HG03064 (cell line): ENCODE results near the gene NPFF.

Experiments used
- ATAC-seq: cut with Tn5 transposase; IDR thresholded peaks from one replicate; pipeline ENCODE4 v1.9.1; 2021; ENCODE audit warnings: low read depth; ENCODE audit not compliant: unreplicated experiment

NPFF gene

DNA sequence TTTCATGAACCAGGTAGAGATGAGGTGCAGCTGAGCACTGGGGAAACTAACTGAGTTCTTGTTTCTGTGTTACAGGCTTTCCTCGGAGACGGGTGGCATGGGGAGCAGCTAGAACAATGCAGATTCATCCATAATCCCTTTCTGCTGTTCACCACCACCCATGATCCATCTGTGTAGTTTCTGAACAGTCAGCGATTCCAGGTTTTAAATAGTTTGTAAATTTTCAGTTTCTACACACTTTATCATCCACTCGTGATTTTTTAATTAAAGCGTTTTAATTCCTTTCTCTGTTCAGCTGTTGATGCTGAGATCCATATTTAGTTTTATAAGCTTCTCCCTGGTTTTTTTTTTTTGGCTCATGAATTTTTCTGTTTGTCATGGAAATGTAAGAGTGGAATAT lies 28.0 kb downstream of the NPFF start:
- ATAC-seq = no peak

- no peak for ATAC-seq
Measured at GRCh38 chr12:53478865-53479264, 28.4 kb downstream of the NPFF start.

DNA sequence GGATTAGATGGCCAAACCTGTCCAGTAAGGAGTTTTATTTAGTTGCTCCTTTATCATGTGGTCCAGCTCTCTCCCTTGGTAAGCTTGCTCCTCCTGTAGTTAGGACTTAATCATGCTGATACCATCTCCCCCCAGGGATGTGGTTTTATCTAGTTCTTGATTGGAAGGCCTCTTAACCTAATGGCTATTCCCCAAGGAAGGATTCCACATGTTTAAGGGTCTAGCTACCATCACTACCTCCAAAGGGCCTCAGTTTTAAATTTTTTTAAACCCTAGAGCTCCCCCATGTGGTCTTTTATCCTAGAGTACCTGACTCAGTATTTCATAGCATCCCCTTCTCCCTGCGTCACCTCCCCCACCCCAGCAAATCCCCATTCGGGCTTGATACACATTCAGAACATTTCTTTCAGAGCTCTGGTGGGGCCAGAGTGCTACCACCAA lies 30.5 kb downstream of the NPFF start:
- ATAC-seq = no peak

GRCh38 chr12:53474819-53475218 lies 32.5 kb downstream of the NPFF start:
- no peak for ATAC-seq

- no peak for ATAC-seq
Measured at GRCh38 chr12:53474077-53474476, 33.2 kb downstream of the NPFF start.

DNA sequence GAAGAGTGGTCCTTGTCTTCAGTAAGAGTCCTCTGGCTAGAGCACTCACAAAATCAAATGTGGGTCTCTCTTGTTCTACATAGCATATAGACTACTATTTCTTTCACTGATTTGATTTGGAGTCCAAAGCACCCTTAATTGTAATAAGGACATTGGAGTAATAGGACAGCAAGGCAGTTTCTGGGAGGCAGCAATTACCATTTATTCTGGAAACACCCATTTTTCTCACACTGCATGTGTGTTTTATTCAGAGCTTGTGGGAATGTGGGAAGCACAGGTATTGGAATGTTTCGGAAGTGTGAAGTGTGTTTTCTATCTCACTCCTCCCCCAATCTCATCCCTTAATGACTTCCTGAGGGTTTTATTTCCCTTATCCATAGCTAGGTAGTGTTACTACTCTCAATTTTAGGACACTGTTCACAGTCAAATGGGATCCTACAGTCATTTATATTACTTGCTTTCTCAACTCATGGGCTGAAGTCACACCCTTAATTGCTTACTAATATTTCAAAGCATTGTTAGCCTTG lies 35.2 kb downstream of the NPFF start:
- ATAC-seq = no peak

- no peak for ATAC-seq
Measured at GRCh38 chr12:53468282-53468681, 39.0 kb downstream of the NPFF start.

DNA sequence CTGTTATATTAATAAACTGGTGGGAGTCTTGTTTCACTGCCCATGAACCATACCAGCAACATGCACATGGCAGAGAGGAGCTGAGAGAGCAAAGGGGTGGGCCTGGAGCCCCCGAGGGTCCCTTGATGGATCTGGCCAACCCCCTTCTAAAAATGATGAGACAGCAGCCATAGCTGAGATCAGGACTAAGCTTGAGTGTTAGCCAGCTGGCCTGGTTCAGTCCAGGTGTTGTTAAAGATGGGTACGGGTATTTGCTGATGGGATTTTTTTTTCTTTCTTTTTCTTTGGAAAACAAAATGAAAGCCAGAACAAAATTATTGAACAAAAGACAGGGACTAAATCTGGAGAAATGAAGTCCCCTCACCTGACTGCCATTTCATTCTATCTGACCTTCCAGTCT lies 39.4 kb downstream of the NPFF start:
- ATAC-seq = no peak

DNA sequence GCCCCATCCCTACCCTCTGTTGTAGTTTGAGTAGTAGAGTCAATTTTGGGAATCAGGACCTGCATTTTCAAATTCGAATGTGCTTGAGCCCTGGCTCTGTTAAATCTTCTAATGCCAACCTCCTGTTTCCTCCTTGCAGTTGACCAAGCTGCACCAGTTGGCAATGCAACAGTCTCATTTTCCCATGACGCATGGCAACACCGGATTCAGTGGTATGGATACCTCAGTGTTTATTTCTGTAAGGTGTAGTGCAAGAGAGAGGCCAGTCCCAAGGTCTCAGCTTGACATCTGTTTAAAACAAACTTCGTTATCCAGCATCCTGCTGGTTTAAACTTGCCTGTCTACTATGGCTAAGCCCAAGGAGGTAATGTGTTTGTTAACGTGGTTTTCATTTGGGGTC lies 40.2 kb downstream of the NPFF start:
- no peak for ATAC-seq

DNA sequence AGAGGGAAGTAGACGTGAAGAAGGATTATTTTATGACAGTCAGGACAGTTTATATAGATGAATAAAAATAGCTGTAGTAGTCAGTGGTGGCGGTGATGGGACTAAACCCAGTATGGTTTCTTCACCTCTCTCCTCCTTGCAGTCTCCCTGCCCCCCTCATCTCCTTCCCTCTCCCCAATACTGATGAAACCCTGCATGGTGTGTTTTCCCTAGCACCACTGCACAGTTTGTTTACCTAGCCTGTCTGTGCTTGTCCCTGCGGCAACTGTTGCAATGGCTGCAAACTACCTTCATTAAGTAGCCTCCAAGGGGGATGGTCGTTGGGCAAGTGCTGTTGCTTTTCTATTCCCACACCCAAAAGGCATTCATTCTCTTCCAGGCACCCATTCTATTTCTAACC lies 40.6 kb downstream of the NPFF start:
- ATAC-seq = no peak

DNA sequence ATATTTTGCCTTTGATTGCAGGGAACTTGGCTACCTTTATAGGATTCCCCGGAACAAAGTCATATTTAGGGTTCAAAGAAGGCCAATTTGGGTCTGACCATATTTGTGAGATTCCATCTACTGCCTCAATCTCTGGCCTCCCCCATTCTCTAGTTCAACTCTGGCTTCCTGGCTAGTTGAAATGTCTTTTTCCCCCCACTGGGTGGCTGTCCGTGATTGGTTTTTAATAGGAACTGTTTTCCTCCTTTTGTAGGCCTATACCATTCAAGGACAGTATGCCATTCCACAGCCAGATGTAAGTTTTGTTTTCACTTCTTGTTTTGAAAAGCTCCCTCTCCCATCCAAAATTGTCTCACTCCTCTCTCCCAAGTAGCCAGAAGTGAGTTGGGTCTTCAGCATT lies 41.6 kb downstream of the NPFF start:
- ATAC-seq = no peak

DNA sequence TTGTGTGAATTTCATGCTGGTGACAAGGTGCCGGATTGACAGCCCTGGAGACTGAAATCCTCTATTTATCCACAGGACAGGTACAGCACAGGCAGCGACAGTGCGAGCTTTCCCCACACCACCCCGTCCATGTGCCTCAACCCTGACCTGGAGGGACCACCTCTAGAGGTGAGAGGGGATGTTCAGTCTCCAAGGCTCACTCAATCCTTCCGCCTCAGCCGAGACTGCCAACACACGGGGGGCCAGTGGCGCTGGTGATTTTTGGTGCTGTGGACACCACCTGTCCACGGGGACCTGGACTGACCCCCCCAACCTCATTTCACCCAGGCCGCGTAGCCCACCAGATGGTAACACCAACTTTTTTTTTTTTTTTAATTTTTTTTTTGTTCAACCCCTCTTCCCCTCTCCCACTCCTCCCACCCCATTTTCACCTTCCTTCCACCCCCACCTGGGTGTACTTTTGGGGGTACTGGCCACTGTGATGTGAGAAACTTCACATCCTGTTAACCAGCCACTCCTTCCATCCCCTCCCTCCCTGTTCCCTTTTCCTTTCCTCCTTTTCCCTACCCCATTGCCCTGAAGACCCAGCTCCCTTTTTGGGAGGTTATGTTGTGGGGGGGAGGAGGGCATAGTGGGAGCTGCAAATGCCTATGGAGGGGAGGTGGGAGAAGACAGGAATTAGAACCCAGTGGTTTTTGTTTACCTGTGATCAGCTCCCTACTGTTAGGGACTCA lies 42.4 kb downstream of the NPFF start:
- ATAC-seq = no peak

- no peak for ATAC-seq
Measured at GRCh38 chr12:53463802-53464560, 43.3 kb downstream of the NPFF start.

DNA sequence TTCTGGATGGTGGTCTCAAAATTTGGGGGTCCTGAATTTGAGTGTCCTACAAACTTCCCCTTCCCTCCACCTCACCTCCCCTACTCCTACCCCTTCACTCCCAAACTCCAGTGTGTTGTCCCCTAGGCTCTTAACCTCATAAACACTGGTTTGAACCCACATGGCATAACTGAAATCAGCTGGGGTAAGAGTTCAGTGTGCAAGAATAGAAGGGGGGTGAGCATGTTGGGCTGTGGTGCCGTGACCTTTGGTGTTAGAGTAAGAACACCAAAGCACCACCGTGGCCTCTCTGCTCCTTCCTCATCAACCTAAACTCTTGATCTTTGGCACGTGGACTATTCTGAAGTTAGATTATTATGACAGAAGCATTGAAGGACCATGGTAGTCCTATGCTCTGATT lies 44.3 kb downstream of the NPFF start:
- ATAC-seq = no peak

DNA sequence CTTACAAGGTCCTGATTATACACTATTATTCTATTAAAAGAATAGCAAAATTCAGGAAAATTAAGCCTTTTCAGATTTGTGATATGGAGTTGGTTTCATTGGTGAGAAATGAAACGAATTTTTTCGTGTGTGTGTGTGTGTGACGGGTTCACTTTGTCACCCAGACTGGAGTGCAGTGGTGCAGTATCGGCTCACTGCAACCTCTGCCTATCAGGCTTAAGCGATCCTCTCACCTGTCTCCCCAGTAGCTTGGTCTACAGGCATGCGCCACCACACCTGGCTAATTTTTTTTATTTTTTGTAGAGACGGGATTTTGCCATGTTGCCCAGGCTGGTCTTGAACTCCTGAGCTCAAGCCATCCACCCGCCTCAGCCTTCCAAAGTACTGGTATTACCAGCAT lies 45.7 kb downstream of the NPFF start:
- no peak for ATAC-seq

DNA sequence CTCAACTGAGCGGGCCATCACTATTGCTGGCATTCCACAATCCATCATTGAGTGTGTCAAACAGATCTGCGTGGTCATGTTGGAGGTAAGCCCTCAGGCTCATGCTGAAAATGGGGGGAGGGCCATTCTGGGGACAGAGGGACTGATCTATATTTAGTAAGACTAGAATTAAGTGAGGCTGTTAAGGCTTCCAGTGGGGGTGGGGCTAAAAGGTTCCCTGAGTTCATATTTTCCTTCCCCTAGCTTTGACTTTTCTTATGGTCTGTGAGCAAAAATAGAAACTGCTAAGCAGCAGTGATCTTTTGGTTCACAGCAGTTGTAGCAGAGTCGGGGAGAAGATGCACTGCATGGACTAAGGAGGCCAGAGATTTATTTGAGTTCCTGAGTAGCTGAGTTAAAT lies 46.2 kb downstream of the NPFF start:
- ATAC-seq = no peak

DNA sequence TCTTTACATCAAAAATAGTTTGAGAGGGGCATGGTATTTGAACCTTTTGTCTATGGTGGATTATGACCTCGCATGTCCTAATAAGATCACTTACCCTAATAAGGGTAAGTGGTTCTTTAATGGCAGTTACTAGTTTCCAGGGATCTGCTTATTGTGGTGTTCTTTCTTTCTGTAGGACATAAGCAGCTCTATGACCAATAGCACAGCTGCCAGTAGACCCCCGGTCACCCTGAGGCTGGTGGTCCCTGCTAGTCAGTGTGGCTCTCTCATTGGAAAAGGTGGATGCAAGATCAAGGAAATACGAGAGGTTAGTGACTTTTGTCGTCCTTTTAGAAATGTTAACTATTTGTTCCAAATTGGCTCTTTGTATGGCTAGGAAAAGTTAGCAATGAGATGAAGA lies 48.2 kb downstream of the NPFF start:
- no peak for ATAC-seq
